Measurements from ENCODE around the gene RAF1.

Gene RAF1

GRCh38 chr3:12588039-12589009, 75.6 kb downstream of the RAF1 start:
- no peak for DNase-seq

GRCh38 chr3:12586403-12586802, 77.5 kb downstream of the RAF1 start:
- no peak for DNase-seq

- DNase-seq, result no peak
Observed at GRCh38 chr3:12585970-12586369, 77.9 kb downstream of the RAF1 start.

- DNase-seq, result no peak
Observed at GRCh38 chr3:12585181-12585580, 78.7 kb downstream of the RAF1 start.

GRCh38 chr3:12584083-12584482, 79.8 kb downstream of the RAF1 start:
- DNase-seq, result no peak

GRCh38 chr3:12583280-12583679, 80.6 kb downstream of the RAF1 start:
- no peak for DNase-seq

- DNase-seq, result no peak
Observed at GRCh38 chr3:12582730-12583129, 81.2 kb downstream of the RAF1 start.

- DNase-seq, result no peak
Observed at GRCh38 chr3:12579905-12580304, 84.0 kb downstream of the RAF1 start.

- no peak for DNase-seq
Observed at GRCh38 chr3:12579456-12579855, 84.5 kb downstream of the RAF1 start.

- no peak for DNase-seq
Observed at GRCh38 chr3:12578742-12579141, 85.2 kb downstream of the RAF1 start.

GRCh38 chr3:12577379-12577778, 86.5 kb downstream of the RAF1 start:
- DNase-seq, result no peak

- DNase-seq, result no peak
Observed at GRCh38 chr3:12574661-12575060, 89.3 kb downstream of the RAF1 start.

GRCh38 chr3:12574131-12574530, 89.8 kb downstream of the RAF1 start:
- DNase-seq, result no peak

GRCh38 chr3:12571986-12572385, 91.9 kb downstream of the RAF1 start:
- DNase-seq, result no peak

GRCh38 chr3:12569836-12570235, 94.1 kb downstream of the RAF1 start:
- DNase-seq, result no peak

- no peak for DNase-seq
Observed at GRCh38 chr3:12568747-12569146, 95.2 kb downstream of the RAF1 start.

GRCh38 chr3:12566976-12567375, 96.9 kb downstream of the RAF1 start:
- no peak for DNase-seq

GRCh38 chr3:12562451-12562850, 101.5 kb downstream of the RAF1 start:
- DNase-seq, result no peak

GRCh38 chr3:12561397-12561796, 102.5 kb downstream of the RAF1 start:
- DNase-seq, result no peak

GRCh38 chr3:12560505-12561190, 103.3 kb downstream of the RAF1 start:
- no peak for DNase-seq

GRCh38 chr3:12559520-12559919, 104.4 kb downstream of the RAF1 start:
- no peak for DNase-seq

GRCh38 chr3:12558706-12559105, 105.2 kb downstream of the RAF1 start:
- DNase-seq, result no peak

- DNase-seq, result no peak
Observed at GRCh38 chr3:12557473-12558100, 106.3 kb downstream of the RAF1 start.
